A673 (cell line): ENCODE results near the gene SLC51A. TPM values are rescaled to one million over a fixed set of nuclear protein-coding genes. Genes with fewer than 3 reads are reported as not detected.

Experiments
- BruUV-seq: library from RNA; stranded (reverse); fragments of 400-500 nt; replicated peaks from 2 replicates; lab custom pipeline; 2021; lab: Mats Ljungman, UMichigan
- CTCF ChIA-PET: fragments of 300-600 bp; sonication (Branson Sonifier 250); formaldehyde crosslinking; loops from one replicate; lab custom pipeline; 2022; ENCODE audit warnings: antibody characterized with exemption; lab: Charles Lee
- POLR2A ChIA-PET: fragments of 300-600 bp; sonication (Branson Sonifier 250); formaldehyde crosslinking; loops from one replicate; lab custom pipeline; 2022; ENCODE audit warnings: antibody characterized with exemption; ENCODE audit not compliant: low non-redundant PET; lab: Charles Lee
- DNase-seq: peaks from one replicate; pipeline ENCODE4 v3.0.0-alpha.2; 2015; ENCODE audit warnings: low spot score
- H3K27ac ChIP-seq: fragments of 200-600 bp; sonication (generic); 2 replicates; pipeline ENCODE4 v1.5.1; 2016; ENCODE audit warnings: mixed run types, low read depth, mild to moderate bottlenecking, mixed read lengths, antibody characterized with exemption, low read length; ENCODE audit not compliant: poor library complexity, severe bottlenecking
- H3K27me3 ChIP-seq: fragments of 200-600 bp; sonication (generic); replicated peaks from 2 replicates; pipeline ENCODE4 v1.6.1; 2017; ENCODE audit warnings: mixed run types, low read depth, mild to moderate bottlenecking, mixed read lengths, antibody characterized with exemption, low read length; ENCODE audit not compliant: insufficient read depth, poor library complexity
- H3K36me3 ChIP-seq: fragments of 200-600 bp; sonication (generic); 2 replicates; pipeline ENCODE4 v1.6.1; 2016; ENCODE audit warnings: mixed run types, mild to moderate bottlenecking, mixed read lengths, antibody characterized with exemption, low read length; ENCODE audit not compliant: insufficient read depth, poor library complexity, severe bottlenecking
- H3K4me1 ChIP-seq: fragments of 200-600 bp; sonication (generic); 2 replicates; pipeline ENCODE4 v1.6.1; 2017; ENCODE audit warnings: mixed run types, mild to moderate bottlenecking, mixed read lengths, antibody characterized with exemption, low read length; ENCODE audit not compliant: insufficient read depth, poor library complexity, severe bottlenecking
- H3K4me3 ChIP-seq: fragments of 200-600 bp; sonication (generic); 2 replicates; pipeline ENCODE4 v1.5.1; 2016; ENCODE audit warnings: low read depth, mixed run types, mild to moderate bottlenecking, mixed read lengths, low read length; ENCODE audit not compliant: poor library complexity, severe bottlenecking
- H3K9me3 ChIP-seq: fragments of 200-600 bp; sonication (generic); 2 replicates; pipeline ENCODE4 v1.6.1; 2016; ENCODE audit warnings: mixed run types, low read depth, mild to moderate bottlenecking, mixed read lengths, antibody characterized with exemption, low read length; ENCODE audit not compliant: poor library complexity, severe bottlenecking
- EZH2 ChIP-seq: fragments of 200-600 bp; sonication (generic); IDR thresholded peaks from 2 replicates; pipeline ENCODE4 v1.6.1; 2017; ENCODE audit warnings: borderline replicate concordance, low read depth, mild to moderate bottlenecking, mixed read lengths, antibody characterized with exemption, low read length; ENCODE audit not compliant: poor library complexity, severe bottlenecking
- intact Hi-C: fragments of 100-400 bp; cut with micrococcal nuclease; formaldehyde crosslinking; loops from one replicate; pipeline ENCODE4 v1.10.0; 2022; ENCODE audit not compliant: unreplicated experiment
- total RNA-seq: library from RNA; stranded (reverse); gene quantifications from 2 replicates; pipeline ENCODE4 v1.2.3, GENCODE V29; 2021
- TF ChIP-seq, protein P1 (sequence below): fragments of 300-800, 200-600 bp; sonication (generic); conservative IDR thresholded peaks from 2 replicates; pipeline ENCODE4 v1.5.1; 2017; ENCODE audit warnings: low read depth, mild to moderate bottlenecking, antibody characterized with exemption, low read length, moderate library complexity, mixed read lengths

SLC51A gene
- total RNA-seq, 1 experiment from 2014 or later: not detected

GRCh38 chr3:196232154-196232881 lies 16.0 kb downstream of the SLC51A start:
- DNase-seq: no peak
- ChIA-PET POLR2A (no interaction called here), CTCF (no interaction called here)
- H3K27me3 ChIP-seq: no peaks in the 10 kb centered on the region
- H3K4me1 ChIP-seq: no peaks in the 10 kb centered on the region
- no TSS peak for BruUV-seq
- intact Hi-C loops: no loop called here
- H3K36me3 ChIP-seq: peaks cover 3% of the 10 kb centered on the region
- no peaks in the 10 kb centered on the region for H3K9me3 ChIP-seq
- TF ChIP-seq, protein P1, sequence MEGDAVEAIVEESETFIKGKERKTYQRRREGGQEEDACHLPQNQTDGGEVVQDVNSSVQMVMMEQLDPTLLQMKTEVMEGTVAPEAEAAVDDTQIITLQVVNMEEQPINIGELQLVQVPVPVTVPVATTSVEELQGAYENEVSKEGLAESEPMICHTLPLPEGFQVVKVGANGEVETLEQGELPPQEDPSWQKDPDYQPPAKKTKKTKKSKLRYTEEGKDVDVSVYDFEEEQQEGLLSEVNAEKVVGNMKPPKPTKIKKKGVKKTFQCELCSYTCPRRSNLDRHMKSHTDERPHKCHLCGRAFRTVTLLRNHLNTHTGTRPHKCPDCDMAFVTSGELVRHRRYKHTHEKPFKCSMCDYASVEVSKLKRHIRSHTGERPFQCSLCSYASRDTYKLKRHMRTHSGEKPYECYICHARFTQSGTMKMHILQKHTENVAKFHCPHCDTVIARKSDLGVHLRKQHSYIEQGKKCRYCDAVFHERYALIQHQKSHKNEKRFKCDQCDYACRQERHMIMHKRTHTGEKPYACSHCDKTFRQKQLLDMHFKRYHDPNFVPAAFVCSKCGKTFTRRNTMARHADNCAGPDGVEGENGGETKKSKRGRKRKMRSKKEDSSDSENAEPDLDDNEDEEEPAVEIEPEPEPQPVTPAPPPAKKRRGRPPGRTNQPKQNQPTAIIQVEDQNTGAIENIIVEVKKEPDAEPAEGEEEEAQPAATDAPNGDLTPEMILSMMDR: no peak
- TF ChIP-seq EZH2: no peak
- H3K27ac ChIP-seq: no peak overlapping the region
- H3K4me3 ChIP-seq: no peak overlapping the region

DNA sequence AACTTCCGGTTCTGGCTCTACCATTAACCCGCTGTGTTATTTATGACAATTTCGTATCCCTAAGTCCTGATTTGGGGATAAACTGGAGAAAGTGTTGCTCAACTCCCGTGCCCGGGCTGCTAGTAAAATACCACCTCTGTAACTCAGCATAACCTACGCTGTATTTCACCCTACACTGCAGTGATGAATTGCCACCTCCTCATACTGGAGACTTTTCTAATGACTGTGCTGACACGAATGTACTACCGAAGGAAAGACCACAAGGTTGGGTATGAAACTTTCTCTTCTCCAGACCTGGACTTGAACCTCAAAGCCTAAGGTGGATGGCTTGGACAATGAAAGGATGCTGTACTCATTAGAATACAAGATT lies 16.5 kb downstream of the SLC51A start:
- intact Hi-C loops: no loop called here
- no peak overlapping the region for H3K27ac ChIP-seq
- TF ChIP-seq, protein P1: no peak
- no peak for TF ChIP-seq EZH2
- no peak for DNase-seq
- H3K9me3 ChIP-seq: no peaks in the 10 kb centered on the region
- no TSS peak for BruUV-seq
- POLR2A ChIA-PET: no interaction called here
- H3K4me3 ChIP-seq: no peak overlapping the region
- CTCF ChIA-PET: no interaction called here
- no peaks in the 10 kb centered on the region for H3K27me3 ChIP-seq
- no peaks in the 10 kb centered on the region for H3K4me1 ChIP-seq
- H3K36me3 ChIP-seq: peaks cover 7% of the 10 kb centered on the region

- intact Hi-C loops: no loop called here
- TF ChIP-seq EZH2: no peak
- TF ChIP-seq, protein P1: no peak
- no peak for DNase-seq
- no TSS peak for BruUV-seq
- Histone ChIP-seq H3K9me3 (no peaks in the 10 kb centered on the region), H3K36me3 (peaks cover 19% of the 10 kb centered on the region), H3K4me3 (no peak overlapping the region), H3K27ac (no peak overlapping the region), H3K4me1 (no peaks in the 10 kb centered on the region), H3K27me3 (no peaks in the 10 kb centered on the region)
- CTCF ChIA-PET: no interaction called here
- POLR2A ChIA-PET: no interaction called here
Measured at GRCh38 chr3:196235452-196236122, 19.3 kb downstream of the SLC51A start.
